HepG2 (cell line): ENCODE measurements around the gene ZNF865. TPM values are rescaled to one million over a fixed set of nuclear protein-coding genes. Genes with fewer than 3 reads are reported as not detected.
A peak's percentile ranks its signal among the peaks of the same experiment; 100 is the strongest.

Experiments used
- CCDC6 ChIP-seq: sonication (generic); formaldehyde crosslinking; IDR thresholded peaks from 2 replicates; pipeline ENCODE4 v1.8.1; 2022; ENCODE audit warnings: mild to moderate bottlenecking, missing genetic modification reagents, moderate library complexity
- EZH2 ChIP-seq: conservative IDR thresholded peaks from 2 replicates; pipeline ENCODE4 v1.6.1; 2012; ENCODE audit warnings: mild to moderate bottlenecking, low read depth, low read length, moderate library complexity
- FOXM1 ChIP-seq: sonication (generic); formaldehyde crosslinking; IDR thresholded peaks from 2 replicates; pipeline ENCODE4 v1.5.0; 2020; ENCODE audit warnings: missing genetic modification reagents
- GATAD1 ChIP-seq: IDR thresholded peaks from 2 replicates; pipeline ENCODE4 v1.6.1; 2016; ENCODE audit warnings: missing genetic modification reagents, missing compliant biosample characterization
- GPN1 ChIP-seq: sonication (generic); formaldehyde crosslinking; IDR thresholded peaks from 2 replicates; pipeline ENCODE4 v1.5.1; 2020; ENCODE audit warnings: missing genetic modification reagents, borderline replicate concordance
- HOXA3 ChIP-seq: sonication (generic); formaldehyde crosslinking; IDR thresholded peaks from 2 replicates; pipeline ENCODE4 v1.5.0; 2020; ENCODE audit warnings: missing genetic modification reagents
- KAT8 ChIP-seq: IDR thresholded peaks from 2 replicates; pipeline ENCODE4 v1.6.1; 2016; ENCODE audit warnings: missing genetic modification reagents, missing compliant biosample characterization
- MATR3 ChIP-seq: sonication (generic); formaldehyde crosslinking; IDR thresholded peaks from 2 replicates; pipeline ENCODE4 v1.4.0; 2020; ENCODE audit warnings: missing genetic modification reagents
- MAZ ChIP-seq, 2 experiments: sonication (generic) in 1 of 2; formaldehyde crosslinking in 1 of 2; IDR thresholded peaks; 2 replicates each; pipeline versions ENCODE4 v1.5.0 to v1.6.1; 2012 to 2020; ENCODE audit warnings: low read depth in 2 of 2, mild to moderate bottlenecking in 2 of 2, borderline replicate concordance in 1 of 2, improper control_type of control experiment in 1 of 2, low read length in 1 of 2, missing genetic modification reagents in 1 of 2, moderate library complexity in 1 of 2
- MTF2 ChIP-seq: sonication (generic); formaldehyde crosslinking; IDR thresholded peaks from 2 replicates; pipeline ENCODE4 v1.5.0; 2020; ENCODE audit warnings: missing genetic modification reagents, borderline replicate concordance
- NFIB ChIP-seq: sonication (generic); formaldehyde crosslinking; IDR thresholded peaks from 2 replicates; pipeline ENCODE4 v1.9.0; 2021; ENCODE audit warnings: missing genetic modification reagents, mild to moderate bottlenecking, borderline replicate concordance
- NR1H2 ChIP-seq: sonication (generic); formaldehyde crosslinking; IDR thresholded peaks from 2 replicates; pipeline ENCODE4 v1.8.1; 2022; ENCODE audit warnings: low read depth, missing genetic modification reagents, borderline replicate concordance
- NR2F1 ChIP-seq, 2 experiments: fragments of 450-650 bp in 1 of 2; formaldehyde crosslinking in 1 of 2; IDR thresholded peaks; 2 replicates each; pipeline versions ENCODE4 v1.5.0 to v1.6.1; 2016 to 2020; ENCODE audit warnings: mild to moderate bottlenecking in 1 of 2, missing compliant biosample characterization in 1 of 2, missing genetic modification reagents in 1 of 2, moderate library complexity in 1 of 2
- SALL2 ChIP-seq: sonication (generic); formaldehyde crosslinking; IDR thresholded peaks from 2 replicates; pipeline ENCODE4 v1.8.1; 2023; ENCODE audit warnings: mild to moderate bottlenecking, missing genetic modification reagents, inconsistent platforms
- SMAD9 ChIP-seq: sonication (generic); formaldehyde crosslinking; IDR thresholded peaks from 2 replicates; pipeline ENCODE4 v1.5.1; 2020; ENCODE audit warnings: mild to moderate bottlenecking, missing genetic modification reagents
- SP140L ChIP-seq: sonication (generic); formaldehyde crosslinking; IDR thresholded peaks from 2 replicates; pipeline ENCODE4 v1.4.0; 2020; ENCODE audit warnings: missing genetic modification reagents, borderline replicate concordance
- U2AF2 ChIP-seq: fragments of 200-400 bp; formaldehyde crosslinking; IDR thresholded peaks from 2 replicates; pipeline ENCODE4 v1.6.1; 2017; ENCODE audit warnings: low read depth, mild to moderate bottlenecking, low read length
- USF2 ChIP-seq, 2 experiments: sonication (generic) in 1 of 2; formaldehyde crosslinking in 1 of 2; IDR thresholded peaks; 2 replicates each; pipeline versions ENCODE4 v1.5.1 to v1.6.1; 2011 to 2020; ENCODE audit warnings: borderline replicate concordance in 1 of 2, low read depth in 1 of 2, low read length in 1 of 2, mild to moderate bottlenecking in 1 of 2, missing genetic modification reagents in 1 of 2, moderate library complexity in 1 of 2
- ZC3H4 ChIP-seq: sonication (generic); formaldehyde crosslinking; IDR thresholded peaks from 2 replicates; pipeline ENCODE4 v1.4.0; 2020; ENCODE audit warnings: missing genetic modification reagents, borderline replicate concordance
- ZNF235 ChIP-seq: sonication (generic); formaldehyde crosslinking; IDR thresholded peaks from 2 replicates; pipeline ENCODE4 v1.8.1; 2023; ENCODE audit warnings: mild to moderate bottlenecking, missing genetic modification reagents, borderline replicate concordance
- ZNF558 ChIP-seq: sonication (generic); formaldehyde crosslinking; IDR thresholded peaks from 2 replicates; pipeline ENCODE4 v1.9.0; 2022; ENCODE audit warnings: mild to moderate bottlenecking, missing genetic modification reagents, borderline replicate concordance
- ZNF572 ChIP-seq: sonication (generic); formaldehyde crosslinking; IDR thresholded peaks from 2 replicates; pipeline ENCODE4 v1.5.1; 2020; ENCODE audit warnings: mild to moderate bottlenecking, missing genetic modification reagents
- ZNF703 ChIP-seq: sonication (generic); formaldehyde crosslinking; IDR thresholded peaks from 2 replicates; pipeline ENCODE4 v1.5.1; 2020; ENCODE audit warnings: missing genetic modification reagents, mild to moderate bottlenecking, moderate library complexity, borderline replicate concordance
- polyA plus RNA-seq, 8 experiments: library from polyadenylated mRNA; depleted of rRNA in 3 of 8; stranded (reverse) in 7 of 8; unstranded in 1 of 8; fragments of >200 nt; fragmentation: Illumina TruSeq in 4 of 8; extraction: Trizol in 4 of 8; gene quantifications; 2 replicates each; pipeline versions ENCODE4 v1.2.1 to v1.2.3, GENCODE V29; 2011 to 2016; ENCODE audit warnings: low read depth in 4 of 8, missing spikeins in 1 of 8, mixed read lengths in 1 of 8; ENCODE audit not compliant: insufficient read depth in 1 of 8
- total RNA-seq, 5 experiments: library from RNA; depleted of rRNA; stranded (reverse); fragments of >200 nt; fragmentation: Illumina TruSeq; extraction: Trizol; gene quantifications; 2 replicates each; pipeline ENCODE4 v1.2.3, GENCODE V29; 2016; ENCODE audit warnings: low read depth in 1 of 5
- TF ChIP-seq, protein P1 (sequence below): sonication (generic); formaldehyde crosslinking; conservative IDR thresholded peaks from 2 replicates; pipeline ENCODE4 v1.4.0; 2020; ENCODE audit warnings: missing genetic modification reagents

The ZNF865 gene
- total and polyA plus RNA-seq, 2 of the 13 experiments (the other 11 are each of a cell fraction or from before 2014, with no cell fraction given), result 0.93 to 1.0 TPM

DNA sequence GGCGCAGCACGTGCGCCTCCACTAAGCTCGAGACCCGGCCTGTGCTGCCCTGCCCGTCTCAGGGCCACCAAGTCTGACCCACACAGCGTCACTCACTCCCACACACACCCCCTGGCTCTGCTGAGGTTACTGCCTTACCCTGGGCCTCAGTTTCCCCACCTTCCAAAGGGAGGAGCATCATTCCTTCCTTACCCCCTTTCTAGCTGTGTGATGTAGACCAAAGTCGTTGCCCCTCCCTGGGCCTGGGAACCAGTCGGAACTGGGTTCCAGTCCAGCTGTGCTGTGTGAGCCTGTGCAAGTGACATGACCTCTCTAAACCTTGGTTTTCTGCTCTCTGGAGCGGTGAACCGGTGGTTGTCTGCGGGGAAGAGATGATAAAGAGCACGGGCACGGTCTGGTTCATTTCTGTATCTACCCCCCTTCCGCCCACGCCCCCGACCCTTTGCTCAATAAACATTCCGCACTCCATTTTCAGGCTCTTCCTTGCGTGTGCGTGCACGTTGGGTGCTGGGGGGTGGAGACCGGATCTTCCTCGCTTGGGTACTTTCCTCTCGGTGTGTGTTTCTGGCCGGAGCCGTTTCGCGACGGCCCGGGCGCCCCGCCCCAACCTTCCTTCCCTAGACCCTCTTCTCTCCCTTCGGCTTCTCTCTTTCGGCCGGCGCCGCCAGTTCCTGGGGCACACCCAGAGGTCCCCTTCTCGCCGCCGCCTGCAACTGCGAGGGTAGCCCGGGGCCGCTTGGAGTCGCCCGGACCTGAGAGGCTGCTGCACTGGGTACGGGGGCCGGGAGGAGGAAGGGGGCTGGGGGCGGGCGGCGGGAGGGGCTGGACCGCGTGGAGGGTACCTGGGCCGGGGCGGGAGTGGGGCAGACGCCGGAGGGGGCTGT, 37.8 kb downstream of the ZNF865 start, which contains the start of gene ZNF581 (continued):
- TF ChIP-seq NR2F1 (CRISPR knock-in tag; IDR thresholded peaks at IDR 0.05) (no peak), ZNF558 (CRISPR knock-in tag) (no peak), FOXM1 (CRISPR knock-in tag) (no peak), NR1H2 (CRISPR knock-in tag) (0 out of 2 replicates have a peak, but pooled peaks have one; percentile 40), SMAD9 (CRISPR knock-in tag) (no peak), MATR3 (CRISPR knock-in tag) (no peak), ZC3H4 (CRISPR knock-in tag) (no peak), ZNF235 (CRISPR knock-in tag) (0 out of 2 replicates have a peak, but pooled peaks have one; percentile 47), SALL2 (peak; percentile 9), EZH2 (no peak), MTF2 (CRISPR knock-in tag) (no peak; the same call in 1 of the 2 replicates), ZNF703 (CRISPR knock-in tag) (peak; percentile 59; the same call in 1 of the 2 replicates), U2AF2 (0 out of 2 replicates have a peak, but pooled peaks have one; percentile 45), CCDC6 (CRISPR knock-in tag) (no peak), KAT8 (CRISPR knock-in tag) (peak; percentile 90), USF2 (IDR thresholded peaks at IDR 0.05; ENCODE audit: low read depth, low read length) (no peak), USF2 (CRISPR knock-in tag; IDR thresholded peaks at IDR 0.05; ENCODE audit: borderline replicate concordance) (no peak), GPN1 (CRISPR knock-in tag) (no peak), SP140L (CRISPR knock-in tag) (no peak), ZNF572 (CRISPR knock-in tag) (0 out of 2 replicates have a peak, but pooled peaks have one; percentile 54), HOXA3 (peak; percentile 77), GATAD1 (CRISPR knock-in tag) (peak; percentile 96), NFIB (CRISPR knock-in tag) (no peak), MAZ (IDR thresholded peaks at IDR 0.05; ENCODE audit: borderline replicate concordance, low read depth, low read length) (peak; percentile 83), MAZ (CRISPR knock-in tag; IDR thresholded peaks at IDR 0.05; ENCODE audit: low read depth) (peak; percentile 83)
- TF ChIP-seq, protein P1, sequence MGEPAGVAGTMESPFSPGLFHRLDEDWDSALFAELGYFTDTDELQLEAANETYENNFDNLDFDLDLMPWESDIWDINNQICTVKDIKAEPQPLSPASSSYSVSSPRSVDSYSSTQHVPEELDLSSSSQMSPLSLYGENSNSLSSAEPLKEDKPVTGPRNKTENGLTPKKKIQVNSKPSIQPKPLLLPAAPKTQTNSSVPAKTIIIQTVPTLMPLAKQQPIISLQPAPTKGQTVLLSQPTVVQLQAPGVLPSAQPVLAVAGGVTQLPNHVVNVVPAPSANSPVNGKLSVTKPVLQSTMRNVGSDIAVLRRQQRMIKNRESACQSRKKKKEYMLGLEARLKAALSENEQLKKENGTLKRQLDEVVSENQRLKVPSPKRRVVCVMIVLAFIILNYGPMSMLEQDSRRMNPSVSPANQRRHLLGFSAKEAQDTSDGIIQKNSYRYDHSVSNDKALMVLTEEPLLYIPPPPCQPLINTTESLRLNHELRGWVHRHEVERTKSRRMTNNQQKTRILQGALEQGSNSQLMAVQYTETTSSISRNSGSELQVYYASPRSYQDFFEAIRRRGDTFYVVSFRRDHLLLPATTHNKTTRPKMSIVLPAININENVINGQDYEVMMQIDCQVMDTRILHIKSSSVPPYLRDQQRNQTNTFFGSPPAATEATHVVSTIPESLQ (CRISPR knock-in tag), result no peak
